Measurements from ENCODE around the gene NIBAN1. TPM values are rescaled to one million over a fixed set of nuclear protein-coding genes. Genes with fewer than 3 reads are reported as not detected.

Gene NIBAN1
- total and polyA plus RNA-seq, 4 donors, result 54.9 to 229 (median 128) TPM

GRCh38 chr1:184953600-184954219, 20.6 kb downstream of the NIBAN1 start:
- H3K4me3 ChIP-seq (ENCODE audit: low read length in 2 of 2), result no peak overlapping the region
- H3K27ac ChIP-seq (ENCODE audit: low read depth in 1 of 2, low read length in 2 of 2), result peak overlapping the region in 1 of 2 donors; percentile 67
- H3K4me1 ChIP-seq (ENCODE audit: control insufficient read depth in 1 of 2, insufficient read depth in 2 of 2, low read length in 2 of 2), result peaks cover 0 to 5% of the 10 kb centered on the region in 2 donors
- H3K9me3 ChIP-seq (ENCODE audit: control insufficient read depth, low read length), result no peaks in the 10 kb centered on the region
- no peak for DNase-seq
- H3K36me3 ChIP-seq (ENCODE audit: control insufficient read depth in 1 of 2, insufficient read depth in 2 of 2, low read length in 1 of 2), result no peaks in the 10 kb centered on the region
- ATAC-seq (ENCODE audit: low FRiP score), result no peak
- 16 to 21% methylated on average over 6 of the region's 6 CpGs for WGBS, 2 donors
- H3K27me3 ChIP-seq (ENCODE audit: control insufficient read depth in 1 of 2, insufficient read depth in 2 of 2, low read length in 1 of 2), result no peaks in the 10 kb centered on the region
- intact Hi-C loops (cut with DNase I), result no loop called here

GRCh38 chr1:184952428-184952827, 21.9 kb downstream of the NIBAN1 start:
- no peak for DNase-seq
- H3K27ac ChIP-seq (ENCODE audit: low read depth in 1 of 2, low read length in 2 of 2), result peak overlapping the region; percentile 15 to 36
- ATAC-seq (ENCODE audit: low FRiP score), result no peak
- no peaks in the 10 kb centered on the region for H3K9me3 ChIP-seq (ENCODE audit: control insufficient read depth, low read length)
- WGBS, 2 donors, result 41 to 52% methylated on average over 4 of the region's 4 CpGs
- intact Hi-C loops (cut with DNase I), result no loop called here
- no peaks in the 10 kb centered on the region for H3K27me3 ChIP-seq (ENCODE audit: control insufficient read depth in 1 of 2, insufficient read depth in 2 of 2, low read length in 1 of 2)
- no peak overlapping the region for H3K4me3 ChIP-seq (ENCODE audit: low read length in 2 of 2)
- H3K36me3 ChIP-seq (ENCODE audit: control insufficient read depth in 1 of 2, insufficient read depth in 2 of 2, low read length in 1 of 2), result no peaks in the 10 kb centered on the region
- H3K4me1 ChIP-seq (ENCODE audit: control insufficient read depth in 1 of 2, insufficient read depth in 2 of 2, low read length in 2 of 2), result peaks cover 3 to 5% of the 10 kb centered on the region in 2 donors

DNA sequence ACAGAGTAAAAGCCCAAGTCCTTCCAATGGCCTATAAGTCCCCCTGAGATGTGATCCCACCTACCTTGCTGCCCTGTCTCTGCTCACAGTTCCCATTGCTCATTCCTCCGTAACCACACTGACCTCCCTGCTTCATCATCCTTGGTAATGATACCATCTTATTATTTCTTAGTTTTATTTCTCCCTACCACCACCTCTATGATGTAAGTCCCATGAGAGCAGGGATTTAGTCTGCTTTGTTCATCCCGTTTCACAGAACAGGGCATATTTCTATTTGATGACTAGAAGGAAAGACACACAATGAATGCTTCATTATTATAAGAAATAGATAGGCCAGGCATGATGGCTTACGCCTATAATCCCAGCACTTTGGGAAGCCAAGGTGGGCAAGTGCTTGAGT, 22.5 kb downstream of the NIBAN1 start:
- ATAC-seq (ENCODE audit: low FRiP score), result no peak
- intact Hi-C loops (cut with DNase I), result no loop called here
- no peak overlapping the region for H3K4me3 ChIP-seq (ENCODE audit: low read length in 2 of 2)
- peaks cover 4 to 6% of the 10 kb centered on the region in 2 donors for H3K4me1 ChIP-seq (ENCODE audit: control insufficient read depth in 1 of 2, insufficient read depth in 2 of 2, low read length in 2 of 2)
- 85 to 90% methylated on average over 3 of the region's 3 CpGs for WGBS, 2 donors
- peak overlapping the region in 1 of 2 donors; percentile 62 for H3K27ac ChIP-seq (ENCODE audit: low read depth in 1 of 2, low read length in 2 of 2)
- no peaks in the 10 kb centered on the region for H3K36me3 ChIP-seq (ENCODE audit: control insufficient read depth in 1 of 2, insufficient read depth in 2 of 2, low read length in 1 of 2)
- H3K9me3 ChIP-seq (ENCODE audit: control insufficient read depth, low read length), result no peaks in the 10 kb centered on the region
- DNase-seq, result no peak
- H3K27me3 ChIP-seq (ENCODE audit: control insufficient read depth in 1 of 2, insufficient read depth in 2 of 2, low read length in 1 of 2), result no peaks in the 10 kb centered on the region

GRCh38 chr1:184950906-184951305, 23.4 kb downstream of the NIBAN1 start:
- Histone ChIP-seq H3K4me1 (ENCODE audit: control insufficient read depth in 1 of 2, insufficient read depth in 2 of 2, low read length in 2 of 2) (peaks cover 3 to 4% of the 10 kb centered on the region in 2 donors), H3K27ac (ENCODE audit: low read depth in 1 of 2, low read length in 2 of 2) (peak overlapping the region; percentile 18 to 64), H3K4me3 (ENCODE audit: low read length in 2 of 2) (no peak overlapping the region), H3K9me3 (ENCODE audit: control insufficient read depth, low read length) (no peaks in the 10 kb centered on the region), H3K27me3 (ENCODE audit: control insufficient read depth in 1 of 2, insufficient read depth in 2 of 2, low read length in 1 of 2) (no peaks in the 10 kb centered on the region), H3K36me3 (ENCODE audit: control insufficient read depth in 1 of 2, insufficient read depth in 2 of 2, low read length in 1 of 2) (no peaks in the 10 kb centered on the region)
- intact Hi-C loops (cut with DNase I), result no loop called here
- ATAC-seq (ENCODE audit: low FRiP score) (no peak), DNase-seq (no peak)
- WGBS, 2 donors, result 79 to 82% methylated on average over 2 of the region's 2 CpGs

- H3K9me3 ChIP-seq (ENCODE audit: control insufficient read depth, low read length), result no peaks in the 10 kb centered on the region
- DNase-seq (no peak), ATAC-seq (ENCODE audit: low FRiP score) (no peak)
- H3K4me1 ChIP-seq (ENCODE audit: control insufficient read depth in 1 of 2, insufficient read depth in 2 of 2, low read length in 2 of 2), result peaks cover 3 to 4% of the 10 kb centered on the region in 2 donors
- H3K27ac ChIP-seq (ENCODE audit: low read depth in 1 of 2, low read length in 2 of 2), result no peak overlapping the region
- intact Hi-C loops (cut with DNase I), result no loop called here
- no peaks in the 10 kb centered on the region for H3K36me3 ChIP-seq (ENCODE audit: control insufficient read depth in 1 of 2, insufficient read depth in 2 of 2, low read length in 1 of 2)
- H3K4me3 ChIP-seq (ENCODE audit: low read length in 2 of 2), result no peak overlapping the region
- 68 to 69% methylated on average over 3 of the region's 3 CpGs for WGBS, 2 donors
- H3K27me3 ChIP-seq (ENCODE audit: control insufficient read depth in 1 of 2, insufficient read depth in 2 of 2, low read length in 1 of 2), result no peaks in the 10 kb centered on the region
Measured at GRCh38 chr1:184950227-184950626, 24.1 kb downstream of the NIBAN1 start.

- ATAC-seq (ENCODE audit: low FRiP score), result no peak
- Histone ChIP-seq H3K36me3 (ENCODE audit: control insufficient read depth in 1 of 2, insufficient read depth in 2 of 2, low read length in 1 of 2) (no peaks in the 10 kb centered on the region), H3K9me3 (ENCODE audit: control insufficient read depth, low read length) (no peaks in the 10 kb centered on the region), H3K27me3 (ENCODE audit: control insufficient read depth in 1 of 2, insufficient read depth in 2 of 2, low read length in 1 of 2) (no peaks in the 10 kb centered on the region), H3K4me1 (ENCODE audit: control insufficient read depth in 1 of 2, insufficient read depth in 2 of 2, low read length in 2 of 2) (peaks cover 6 to 13% of the 10 kb centered on the region in 2 donors), H3K27ac (ENCODE audit: low read depth in 1 of 2, low read length in 2 of 2) (peak overlapping the region; percentile 83 to 86), H3K4me3 (ENCODE audit: low read length in 2 of 2) (no peak overlapping the region)
- peak in 1 of 2 donors; percentile 66 for DNase-seq
- WGBS, 2 donors, result 6% methylated on average over 1 of the region's 1 CpG
- intact Hi-C loops (cut with DNase I), result loop anchor here in 1 of 2 donors (5.0 kb wide), 1 partner anchor 60 kb away; no protein-coding TSS in a partner anchor
Measured at GRCh38 chr1:184947497-184948256, 26.6 kb downstream of the NIBAN1 start.

DNA sequence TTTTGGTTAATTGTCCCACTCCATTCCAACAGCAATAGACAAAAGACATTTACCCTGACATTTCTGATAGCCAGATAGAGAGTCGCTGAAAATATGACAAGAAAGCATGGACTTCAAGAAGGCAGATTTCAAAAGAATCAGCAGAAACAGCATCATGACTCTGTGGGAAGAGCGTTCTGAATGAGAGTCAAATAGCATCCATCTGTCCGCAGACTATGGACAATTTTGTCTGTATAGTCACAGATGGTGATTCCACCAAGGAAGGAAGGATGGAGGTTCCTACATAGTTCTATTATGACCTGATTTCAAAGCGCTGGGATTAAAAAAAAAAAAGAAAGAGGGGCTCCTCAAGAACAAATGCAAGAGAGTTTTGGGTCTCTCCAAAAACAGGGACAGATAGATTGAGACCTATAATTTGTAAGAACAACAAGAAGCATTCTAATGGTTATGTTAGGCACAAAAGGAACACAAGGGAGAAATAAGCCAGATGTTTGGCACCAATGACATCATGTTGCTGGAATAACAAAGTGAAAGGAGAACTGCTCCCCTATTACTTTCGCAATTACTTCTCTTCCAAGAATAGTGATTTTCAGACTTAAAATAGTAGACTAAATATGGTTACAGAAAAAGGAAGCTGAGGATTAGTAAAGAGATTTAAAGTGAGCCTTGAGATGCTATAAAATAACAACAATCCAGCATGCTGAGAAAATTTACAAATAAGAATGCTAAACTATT, 28.5 kb downstream of the NIBAN1 start:
- intact Hi-C loops (cut with DNase I), result loop anchor here in 1 of 2 donors (5.0 kb wide), 1 partner anchor 59 kb away; no protein-coding TSS in a partner anchor
- H3K9me3 ChIP-seq (ENCODE audit: control insufficient read depth, low read length), result no peaks in the 10 kb centered on the region
- WGBS, 2 donors, result 41% methylated on average over 5 of the region's 5 CpGs
- no peak for DNase-seq
- no peak overlapping the region for H3K4me3 ChIP-seq (ENCODE audit: low read length in 2 of 2)
- H3K4me1 ChIP-seq (ENCODE audit: control insufficient read depth in 1 of 2, insufficient read depth in 2 of 2, low read length in 2 of 2), result peaks cover 6 to 13% of the 10 kb centered on the region in 2 donors
- no peaks in the 10 kb centered on the region for H3K27me3 ChIP-seq (ENCODE audit: control insufficient read depth in 1 of 2, insufficient read depth in 2 of 2, low read length in 1 of 2)
- H3K36me3 ChIP-seq (ENCODE audit: control insufficient read depth in 1 of 2, insufficient read depth in 2 of 2, low read length in 1 of 2), result peaks cover 0 to 2% of the 10 kb centered on the region in 2 donors
- peak overlapping the region; percentile 51 to 67 for H3K27ac ChIP-seq (ENCODE audit: low read depth in 1 of 2, low read length in 2 of 2)
- ATAC-seq (ENCODE audit: low FRiP score), result peak; percentile 80

GRCh38 chr1:184945029-184945428, 29.3 kb downstream of the NIBAN1 start:
- Histone ChIP-seq H3K4me3 (ENCODE audit: low read length in 2 of 2) (no peak overlapping the region), H3K27me3 (ENCODE audit: control insufficient read depth in 1 of 2, insufficient read depth in 2 of 2, low read length in 1 of 2) (no peaks in the 10 kb centered on the region), H3K4me1 (ENCODE audit: control insufficient read depth in 1 of 2, insufficient read depth in 2 of 2, low read length in 2 of 2) (peaks cover 6 to 13% of the 10 kb centered on the region in 2 donors), H3K36me3 (ENCODE audit: control insufficient read depth in 1 of 2, insufficient read depth in 2 of 2, low read length in 1 of 2) (peaks cover 0 to 2% of the 10 kb centered on the region in 2 donors), H3K9me3 (ENCODE audit: control insufficient read depth, low read length) (no peaks in the 10 kb centered on the region), H3K27ac (ENCODE audit: low read depth in 1 of 2, low read length in 2 of 2) (peak overlapping the region; percentile 48 to 93)
- no peak for DNase-seq
- intact Hi-C loops (cut with DNase I), result loop anchor here in 1 of 2 donors (5.0 kb wide), 1 partner anchor 58 kb away; no protein-coding TSS in a partner anchor
- 2 to 3% methylated on average over 2 of the region's 2 CpGs for whole genome bisulfite sequencing, 2 donors
- peak; percentile 67 for ATAC-seq (ENCODE audit: low FRiP score)
